ENCODE measurements around the gene SKAP1. TPM values are rescaled to one million over a fixed set of nuclear protein-coding genes. Genes with fewer than 3 reads are reported as not detected.

SKAP1 gene
- total RNA-seq, 1 donor from 2014 or later: 0.69 TPM

GRCh38 chr17:48278760-48279491 lies 151.1 kb downstream of the SKAP1 start:
- no peak for TF ChIP-seq CTCF (IDR thresholded peaks at IDR 0.05; ENCODE audit: unreplicated experiment)
- H3K4me3 Mint-ChIP-seq (ENCODE audit: low read depth): no peak overlapping the region
- peak overlapping the region; percentile 38 for H3K27ac Mint-ChIP-seq
- peaks cover 29% of the 10 kb centered on the region for H3K4me1 Mint-ChIP-seq (ENCODE audit: low read depth)
- peaks cover 3% of the 10 kb centered on the region for H3K27me3 Mint-ChIP-seq
- H3K36me3 Mint-ChIP-seq (ENCODE audit: insufficient read depth): no peaks in the 10 kb centered on the region
- no peaks in the 10 kb centered on the region for H3K9me3 Mint-ChIP-seq (ENCODE audit: low read depth)
- no peak for DNase-seq (ENCODE audit: low spot score, unreplicated experiment)

- Mint-ChIP-seq H3K27me3 (peaks cover 3% of the 10 kb centered on the region), H3K27ac (no peak overlapping the region), H3K4me3 (ENCODE audit: low read depth) (no peak overlapping the region), H3K9me3 (ENCODE audit: low read depth) (no peaks in the 10 kb centered on the region), H3K36me3 (ENCODE audit: insufficient read depth) (no peaks in the 10 kb centered on the region), H3K4me1 (ENCODE audit: low read depth) (peaks cover 21% of the 10 kb centered on the region)
- TF ChIP-seq CTCF (IDR thresholded peaks at IDR 0.05; ENCODE audit: unreplicated experiment): no peak
- no peak for DNase-seq (ENCODE audit: low spot score, unreplicated experiment)
These were observed 153.2 kb downstream of the SKAP1 start for GRCh38 chr17:48276776-48277175.

GRCh38 chr17:48270899-48271298 lies 159.1 kb downstream of the SKAP1 start:
- TF ChIP-seq CTCF (IDR thresholded peaks at IDR 0.05; ENCODE audit: unreplicated experiment): no peak
- Mint-ChIP-seq H3K9me3 (ENCODE audit: low read depth) (no peaks in the 10 kb centered on the region), H3K27ac (no peak overlapping the region), H3K4me3 (ENCODE audit: low read depth) (no peak overlapping the region), H3K36me3 (ENCODE audit: insufficient read depth) (no peaks in the 10 kb centered on the region), H3K4me1 (ENCODE audit: low read depth) (peaks cover 10% of the 10 kb centered on the region), H3K27me3 (peaks cover 3% of the 10 kb centered on the region)
- DNase-seq (ENCODE audit: low spot score, unreplicated experiment): no peak

GRCh38 chr17:48269209-48269608 lies 160.8 kb downstream of the SKAP1 start:
- no peak for TF ChIP-seq CTCF (IDR thresholded peaks at IDR 0.05; ENCODE audit: unreplicated experiment)
- Mint-ChIP-seq H3K4me1 (ENCODE audit: low read depth) (peaks cover 18% of the 10 kb centered on the region), H3K4me3 (ENCODE audit: low read depth) (no peak overlapping the region), H3K36me3 (ENCODE audit: insufficient read depth) (no peaks in the 10 kb centered on the region), H3K27ac (no peak overlapping the region), H3K27me3 (no peaks in the 10 kb centered on the region), H3K9me3 (ENCODE audit: low read depth) (no peaks in the 10 kb centered on the region)
- no peak for DNase-seq (ENCODE audit: low spot score, unreplicated experiment)

GRCh38 chr17:48263731-48264035 lies 166.3 kb downstream of the SKAP1 start:
- Mint-ChIP-seq H3K36me3 (ENCODE audit: insufficient read depth) (no peaks in the 10 kb centered on the region), H3K4me1 (ENCODE audit: low read depth) (peaks cover 47% of the 10 kb centered on the region)

More at GRCh38 chr17:48263731-48264035, 166.3 kb downstream of the SKAP1 start:
- H3K27ac Mint-ChIP-seq: peak overlapping the region; percentile 47
- no peak for TF ChIP-seq CTCF (IDR thresholded peaks at IDR 0.05; ENCODE audit: unreplicated experiment)
- no peak overlapping the region for H3K4me3 Mint-ChIP-seq (ENCODE audit: low read depth)
- no peak for DNase-seq (ENCODE audit: low spot score, unreplicated experiment)
- peaks cover 5% of the 10 kb centered on the region for H3K27me3 Mint-ChIP-seq
- no peaks in the 10 kb centered on the region for H3K9me3 Mint-ChIP-seq (ENCODE audit: low read depth)

Measured in progenitor cell of endocrine pancreas (in vitro differentiated cells).